GM12878 (cell line): ENCODE measurements around the gene CDKN2B-AS1.

Experiments
- CEBPB ChIP-seq, 2 experiments: fragments of 150-350 bp in 1 of 2; IDR thresholded peaks; 2 replicates each; pipeline ENCODE4 v1.6.1; 2012 to 2014; ENCODE audit warnings: low read depth in 2 of 2, low read length in 2 of 2, borderline replicate concordance in 1 of 2, inconsistent platforms in 1 of 2
- FOXM1 ChIP-seq: IDR thresholded peaks from 2 replicates; pipeline ENCODE4 v1.6.1; 2012; ENCODE audit warnings: low read depth, mild to moderate bottlenecking, inconsistent platforms, low read length, moderate library complexity
- ZBTB40 ChIP-seq: fragments of 450-650 bp; IDR thresholded peaks from 2 replicates; pipeline ENCODE4 v1.6.1; 2016; ENCODE audit warnings: mild to moderate bottlenecking, moderate library complexity, borderline replicate concordance

GRCh38 chr9:22157828-22158227 is 163.2 kb downstream of the CDKN2B-AS1 start:
- TF ChIP-seq FOXM1 = no peak
- TF ChIP-seq ZBTB40 = no peak
- no peak for TF ChIP-seq CEBPB (IDR thresholded peaks at IDR 0.05; ENCODE audit: borderline replicate concordance in 1 of 2, low read depth in 2 of 2, low read length in 2 of 2)
